SK-N-SH (cell line): Measurements from ENCODE around the gene PRKN. TPM values are rescaled to one million over a fixed set of nuclear protein-coding genes. Genes with fewer than 3 reads are reported as not detected.

Experiments
- CTCF ChIA-PET: fragments of 300-600, 350-600 bp; formaldehyde crosslinking; extraction: SDS; loops from one replicate; lab custom pipeline; 2021; lab: Yijun Ruan, JAX
- POLR2A ChIA-PET: fragments of 350-600 bp; sonication (Branson Sonifier 250); formaldehyde crosslinking; extraction: SDS; loops from one replicate; lab custom pipeline; 2020; ENCODE audit warnings: antibody characterized with exemption, inconsistent platforms; lab: Yijun Ruan, JAX
- DNase-seq: peaks from one replicate; pipeline ENCODE4 v3.0.0; 2012
- H2AFZ ChIP-seq: fragments of 200-600 bp; sonication (generic); 2 replicates; pipeline ENCODE4 v1.8.1; 2016; ENCODE audit warnings: antibody characterized with exemption, mild to moderate bottlenecking, low read depth
- H3F3A ChIP-seq: fragments of 200-600 bp; sonication (generic); replicated peaks from 2 replicates; pipeline ENCODE3; 2016; ENCODE audit warnings: antibody characterized with exemption, mild to moderate bottlenecking; ENCODE audit not compliant: insufficient read depth
- H3K27ac ChIP-seq, 2 experiments: fragments of 200-500 bp in 1 of 2; fragments of 200-600 bp in 1 of 2; sonication (Bioruptor generic) in 1 of 2; sonication (generic), shearing (Covaris generic) in 1 of 2; 2 replicates each; pipeline versions ENCODE4 v1.5.1 to v1.6.1; 2014 to 2016; ENCODE audit warnings: low read depth in 2 of 2, inconsistent platforms in 1 of 2, low read length in 1 of 2, mild to moderate bottlenecking in 1 of 2, mixed read lengths in 1 of 2
- H3K27me3 ChIP-seq: fragments of 200-600 bp; sonication (generic), shearing (Covaris generic); 2 replicates; pipeline ENCODE4 v1.6.1; 2016; ENCODE audit warnings: mixed run types; ENCODE audit not compliant: insufficient read depth
- H3K36me3 ChIP-seq, 2 experiments: fragments of 200-500 bp in 1 of 2; fragments of 200-600 bp in 1 of 2; sonication (Bioruptor generic) in 1 of 2; sonication (generic) in 1 of 2; replicated peaks in 1 of 2; 2 replicates each; pipeline versions ENCODE3 to v1.5.1; 2014 to 2016; ENCODE audit warnings: low read length in 1 of 2, mild to moderate bottlenecking in 1 of 2; ENCODE audit not compliant: insufficient read depth in 2 of 2, control insufficient read depth in 1 of 2
- H3K4me1 ChIP-seq, 2 experiments: fragments of 200-500 bp in 1 of 2; fragments of 200-600 bp in 1 of 2; sonication (Bioruptor generic) in 1 of 2; sonication (generic), shearing (Covaris generic) in 1 of 2; 2 replicates each; pipeline versions ENCODE4 v1.5.1 to v1.6.1; 2014 to 2016; ENCODE audit warnings: low read depth in 1 of 2, low read length in 1 of 2, mixed run types in 1 of 2; ENCODE audit not compliant: insufficient read depth in 2 of 2, control insufficient read depth in 1 of 2
- H3K4me2 ChIP-seq: fragments of 200-600 bp; sonication (generic), shearing (Covaris generic); 2 replicates; pipeline ENCODE4 v1.6.1; 2017; ENCODE audit warnings: mixed run types
- H3K4me3 ChIP-seq, 2 experiments: fragments of 200-500 bp in 1 of 2; fragments of 200-600 bp in 1 of 2; sonication (Bioruptor generic) in 1 of 2; sonication (generic), shearing (Covaris generic) in 1 of 2; 2 replicates each; pipeline versions ENCODE4 v1.5.1 to v1.8.1; 2014 to 2016; ENCODE audit warnings: low read depth in 2 of 2, inconsistent platforms in 1 of 2, low read length in 1 of 2, mild to moderate bottlenecking in 1 of 2, mixed read lengths in 1 of 2, moderate library complexity in 1 of 2
- H3K79me2 ChIP-seq: fragments of 200-600 bp; sonication (generic); 2 replicates; pipeline ENCODE4 v1.8.1; 2017; ENCODE audit warnings: mild to moderate bottlenecking; ENCODE audit not compliant: insufficient read depth
- H3K9ac ChIP-seq: fragments of 200-600 bp; sonication (generic); 2 replicates; pipeline ENCODE4 v1.6.1; 2017; ENCODE audit warnings: mixed run types
- H3K9me2 ChIP-seq: fragments of 200-600 bp; sonication (generic); 2 replicates; pipeline ENCODE4 v1.6.1; 2017; ENCODE audit warnings: mixed run types
- H3K9me3 ChIP-seq: fragments of 200-600 bp; sonication (generic); 2 replicates; pipeline ENCODE4 v1.6.1; 2017; ENCODE audit warnings: mixed run types, mild to moderate bottlenecking, moderate library complexity
- H4K20me1 ChIP-seq: fragments of 200-600 bp; sonication (generic); 2 replicates; pipeline ENCODE4 v1.6.1; 2017; ENCODE audit warnings: mild to moderate bottlenecking, mixed run types; ENCODE audit not compliant: insufficient read depth
- CHD2 ChIP-seq: fragments of 150-350 bp; IDR thresholded peaks from 2 replicates; pipeline ENCODE4 v1.6.1; 2018; ENCODE audit warnings: low read length; ENCODE audit not compliant: partially characterized antibody
- CTCF ChIP-seq: fragments of 200-600 bp; sonication (generic); IDR thresholded peaks from 2 replicates; pipeline ENCODE4 v1.6.1; 2017; ENCODE audit warnings: antibody characterized with exemption, mild to moderate bottlenecking, moderate library complexity
- FOSL2 ChIP-seq: IDR thresholded peaks from 2 replicates; pipeline ENCODE4 v1.4.0; 2012; ENCODE audit warnings: low read depth, mild to moderate bottlenecking, moderate library complexity, borderline replicate concordance
- FOXM1 ChIP-seq: IDR thresholded peaks from 2 replicates; pipeline ENCODE4 v1.4.0; 2012; ENCODE audit warnings: low read depth, mild to moderate bottlenecking
- IRF3 ChIP-seq: fragments of 150-350 bp; IDR thresholded peaks from 2 replicates; pipeline ENCODE4 v1.6.1; 2016; ENCODE audit warnings: mild to moderate bottlenecking, low read depth, low read length
- JUND ChIP-seq: IDR thresholded peaks from 2 replicates; pipeline ENCODE4 v1.4.0; 2012
- MXI1 ChIP-seq: IDR thresholded peaks from 2 replicates; pipeline ENCODE4 v1.6.1; 2012; ENCODE audit warnings: mild to moderate bottlenecking, low read depth, low read length, improper control_type of control experiment
- NRF1 ChIP-seq: IDR thresholded peaks from 2 replicates; pipeline ENCODE4 v1.6.1; 2012; ENCODE audit warnings: low read depth, mild to moderate bottlenecking, low read length
- PBX3 ChIP-seq: IDR thresholded peaks from 2 replicates; pipeline ENCODE4; 2012
- RCOR1 ChIP-seq: fragments of 150-350 bp; IDR thresholded peaks from 2 replicates; pipeline ENCODE4 v1.6.1; 2017; ENCODE audit warnings: antibody characterized with exemption, low read length
- RFX5 ChIP-seq: IDR thresholded peaks from 2 replicates; pipeline ENCODE4 v1.6.1; 2012; ENCODE audit warnings: mild to moderate bottlenecking, improper control_type of control experiment, low read length
- SIN3A ChIP-seq: IDR thresholded peaks from 2 replicates; pipeline ENCODE4 v1.6.1; 2012; ENCODE audit warnings: low read depth, mild to moderate bottlenecking, low read length, moderate library complexity, borderline replicate concordance
- SMC3 ChIP-seq: IDR thresholded peaks from 2 replicates; pipeline ENCODE4 v1.6.1; 2012; ENCODE audit warnings: low read depth, low read length, improper control_type of control experiment
- TCF12 ChIP-seq: IDR thresholded peaks from 2 replicates; pipeline ENCODE4 v1.4.0; 2012
- ZBTB33 ChIP-seq: IDR thresholded peaks from 2 replicates; pipeline ENCODE4 v1.4.0; 2012; ENCODE audit warnings: low read depth, borderline replicate concordance
- WGBS: methylation state at CpG from one replicate; pipeline ENCODE4 v1.1.6; 2017; ENCODE audit warnings: low lambda C conversion rate; 5-methylcytosine and 5-hydroxymethylcytosine counted together
- polyA plus RNA-seq, 3 experiments: library from polyadenylated mRNA; depleted of rRNA; stranded (reverse); fragments of >200 nt; gene quantifications; 2 replicates each; pipeline ENCODE4 v1.2.3, GENCODE V29; 2012
- TF ChIP-seq, protein P1 (sequence below): IDR thresholded peaks from 2 replicates; pipeline ENCODE4 v1.6.1; 2012; ENCODE audit warnings: mild to moderate bottlenecking, low read depth, low read length, moderate library complexity
- TF ChIP-seq, protein P2 (sequence below): fragments of 150-350 bp; IDR thresholded peaks from 2 replicates; pipeline ENCODE4 v1.6.1; 2017; ENCODE audit warnings: antibody characterized with exemption, low read length, low read depth, borderline replicate concordance

The PRKN gene
- polyA plus RNA-seq, 1 of the 3 experiments (the other 2 are of a cell fraction): 0.76 TPM

DNA sequence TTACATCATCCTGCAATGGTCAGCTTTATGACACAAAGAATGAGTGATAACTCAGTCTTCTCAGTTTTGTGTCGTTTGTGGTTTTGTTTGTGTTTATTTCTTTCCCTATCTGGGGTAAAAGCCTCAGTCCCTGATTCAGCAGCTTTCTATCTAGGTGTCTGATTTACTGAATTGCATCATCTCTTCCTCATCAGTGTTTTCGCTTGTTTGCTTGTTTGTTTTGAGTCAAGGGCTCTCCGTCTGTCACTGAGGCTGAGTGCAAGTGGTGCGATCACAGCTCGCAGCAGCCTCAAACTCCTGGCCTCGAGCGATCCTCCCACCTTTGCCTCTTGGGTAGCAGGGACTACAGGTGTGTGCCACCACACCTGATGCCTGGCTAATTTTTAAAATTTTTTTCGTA lies 548.9 kb downstream of the PRKN start (continued):
- TF ChIP-seq, protein P1, sequence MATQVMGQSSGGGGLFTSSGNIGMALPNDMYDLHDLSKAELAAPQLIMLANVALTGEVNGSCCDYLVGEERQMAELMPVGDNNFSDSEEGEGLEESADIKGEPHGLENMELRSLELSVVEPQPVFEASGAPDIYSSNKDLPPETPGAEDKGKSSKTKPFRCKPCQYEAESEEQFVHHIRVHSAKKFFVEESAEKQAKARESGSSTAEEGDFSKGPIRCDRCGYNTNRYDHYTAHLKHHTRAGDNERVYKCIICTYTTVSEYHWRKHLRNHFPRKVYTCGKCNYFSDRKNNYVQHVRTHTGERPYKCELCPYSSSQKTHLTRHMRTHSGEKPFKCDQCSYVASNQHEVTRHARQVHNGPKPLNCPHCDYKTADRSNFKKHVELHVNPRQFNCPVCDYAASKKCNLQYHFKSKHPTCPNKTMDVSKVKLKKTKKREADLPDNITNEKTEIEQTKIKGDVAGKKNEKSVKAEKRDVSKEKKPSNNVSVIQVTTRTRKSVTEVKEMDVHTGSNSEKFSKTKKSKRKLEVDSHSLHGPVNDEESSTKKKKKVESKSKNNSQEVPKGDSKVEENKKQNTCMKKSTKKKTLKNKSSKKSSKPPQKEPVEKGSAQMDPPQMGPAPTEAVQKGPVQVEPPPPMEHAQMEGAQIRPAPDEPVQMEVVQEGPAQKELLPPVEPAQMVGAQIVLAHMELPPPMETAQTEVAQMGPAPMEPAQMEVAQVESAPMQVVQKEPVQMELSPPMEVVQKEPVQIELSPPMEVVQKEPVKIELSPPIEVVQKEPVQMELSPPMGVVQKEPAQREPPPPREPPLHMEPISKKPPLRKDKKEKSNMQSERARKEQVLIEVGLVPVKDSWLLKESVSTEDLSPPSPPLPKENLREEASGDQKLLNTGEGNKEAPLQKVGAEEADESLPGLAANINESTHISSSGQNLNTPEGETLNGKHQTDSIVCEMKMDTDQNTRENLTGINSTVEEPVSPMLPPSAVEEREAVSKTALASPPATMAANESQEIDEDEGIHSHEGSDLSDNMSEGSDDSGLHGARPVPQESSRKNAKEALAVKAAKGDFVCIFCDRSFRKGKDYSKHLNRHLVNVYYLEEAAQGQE: no peak
- TF ChIP-seq, protein P2, sequence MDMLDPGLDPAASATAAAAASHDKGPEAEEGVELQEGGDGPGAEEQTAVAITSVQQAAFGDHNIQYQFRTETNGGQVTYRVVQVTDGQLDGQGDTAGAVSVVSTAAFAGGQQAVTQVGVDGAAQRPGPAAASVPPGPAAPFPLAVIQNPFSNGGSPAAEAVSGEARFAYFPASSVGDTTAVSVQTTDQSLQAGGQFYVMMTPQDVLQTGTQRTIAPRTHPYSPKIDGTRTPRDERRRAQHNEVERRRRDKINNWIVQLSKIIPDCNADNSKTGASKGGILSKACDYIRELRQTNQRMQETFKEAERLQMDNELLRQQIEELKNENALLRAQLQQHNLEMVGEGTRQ: no peak
- TF ChIP-seq MXI1: no peak
- TF ChIP-seq JUND: no peak
- TF ChIP-seq CHD2: no peak
- no peak for TF ChIP-seq RCOR1

- no peak overlapping the region for H3K27ac ChIP-seq
- no peak overlapping the region for H3K4me2 ChIP-seq
- no peaks in the 10 kb centered on the region for H3K36me3 ChIP-seq
- H2AFZ ChIP-seq: no peak overlapping the region
- no peak for TF ChIP-seq PBX3
- no peak for TF ChIP-seq FOSL2
- TF ChIP-seq RFX5: no peak
- no peak for TF ChIP-seq NRF1
- TF ChIP-seq, protein P2: no peak
- no peak for TF ChIP-seq FOXM1
- no peak for TF ChIP-seq RCOR1
- TF ChIP-seq TCF12: no peak
- TF ChIP-seq SIN3A: no peak
- TF ChIP-seq IRF3: no peak
- no peak for TF ChIP-seq CTCF
- TF ChIP-seq SMC3: no peak
- TF ChIP-seq ZBTB33: no peak
- H3K4me3 ChIP-seq: no peak overlapping the region
- H4K20me1 ChIP-seq: no peaks in the 10 kb centered on the region
- CTCF ChIA-PET: interaction anchor here (0.7 to 1.1 kb wide), 5 partner anchors 10 to 1227 kb away, joined by 3 read pairs; no protein-coding TSS in a partner anchor
- H3K79me2 ChIP-seq: no peaks in the 10 kb centered on the region
- no peaks in the 10 kb centered on the region for H3K9me3 ChIP-seq
- H3K9me2 ChIP-seq: no peaks in the 10 kb centered on the region
- POLR2A ChIA-PET: no interaction called here
- H3K9ac ChIP-seq: no peak overlapping the region
- H3K4me1 ChIP-seq: no peaks in the 10 kb centered on the region; a peak in 1 of 4 replicates
- no peaks in the 10 kb centered on the region for H3K27me3 ChIP-seq
- DNase-seq: no peak
- 39% methylated on average over 3 of the region's 3 CpGs for WGBS
- H3F3A ChIP-seq: no peaks in the 10 kb centered on the region
Observed at GRCh38 chr6:162178266-162178665, 549.3 kb downstream of the PRKN start.
